ENCODE measurements around the gene RET. TPM values are rescaled to one million over a fixed set of nuclear protein-coding genes. Genes with fewer than 3 reads are reported as not detected.

Gene RET
- total RNA-seq, 1 donor from 2014 or later = 0.94 TPM

DNA sequence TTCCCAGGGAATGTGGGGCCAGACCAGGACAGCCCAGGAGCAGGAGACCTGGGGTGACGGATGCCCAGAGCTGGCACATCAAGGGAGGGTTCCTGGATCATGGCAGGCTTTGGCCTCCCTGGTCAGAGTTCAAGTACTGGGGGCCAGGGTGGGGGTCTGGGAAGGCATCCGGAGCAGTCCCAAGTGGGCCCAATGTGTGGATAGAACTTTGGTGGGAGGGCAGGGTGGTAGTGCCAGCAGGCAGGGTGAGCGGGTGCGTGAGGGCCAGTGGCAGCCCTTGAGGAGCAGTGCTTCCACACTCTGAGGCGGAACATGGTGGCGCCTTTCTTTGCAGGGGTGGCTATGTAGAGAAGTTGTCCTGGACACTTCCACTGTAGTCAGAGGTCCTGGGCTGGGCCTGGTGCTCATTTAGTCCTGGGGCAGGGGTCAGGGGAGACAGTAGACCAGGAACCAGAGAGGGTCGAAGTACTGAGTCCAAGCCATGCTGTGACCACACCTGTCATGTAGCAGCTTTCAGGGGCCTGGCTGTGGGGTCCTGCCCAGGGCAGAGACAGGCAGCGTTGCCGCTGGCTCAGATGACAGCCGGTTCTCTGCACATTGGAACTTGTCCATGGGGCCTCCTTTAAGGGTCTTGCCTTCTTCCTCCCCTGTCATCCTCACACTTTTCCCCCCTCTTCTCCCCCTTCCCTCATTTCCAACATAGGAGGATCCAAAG, 39.2 kb downstream of the RET start:
- intact Hi-C loops (cut with DNase I) = no loop called here
- peak; percentile 60 for DNase-seq (ENCODE audit: low spot score)

DNA sequence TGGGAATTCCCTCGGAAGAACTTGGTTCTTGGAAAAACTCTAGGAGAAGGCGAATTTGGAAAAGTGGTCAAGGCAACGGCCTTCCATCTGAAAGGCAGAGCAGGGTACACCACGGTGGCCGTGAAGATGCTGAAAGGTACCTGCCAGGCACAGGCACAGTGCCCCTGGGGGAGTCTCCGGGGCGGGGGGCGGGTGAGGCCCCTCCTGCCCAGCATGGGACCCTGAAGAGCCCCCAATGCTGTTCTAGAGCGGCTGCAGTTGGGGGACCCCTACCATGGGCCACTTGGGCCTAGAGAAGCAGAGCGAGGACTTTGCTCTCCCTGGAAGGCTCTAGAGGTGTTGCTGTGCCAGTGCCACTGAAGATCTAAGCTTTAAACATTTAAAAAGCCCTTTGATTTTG, 39.7 kb downstream of the RET start:
- no peak for DNase-seq (ENCODE audit: low spot score)
- intact Hi-C loops (cut with DNase I) = no loop called here

DNA sequence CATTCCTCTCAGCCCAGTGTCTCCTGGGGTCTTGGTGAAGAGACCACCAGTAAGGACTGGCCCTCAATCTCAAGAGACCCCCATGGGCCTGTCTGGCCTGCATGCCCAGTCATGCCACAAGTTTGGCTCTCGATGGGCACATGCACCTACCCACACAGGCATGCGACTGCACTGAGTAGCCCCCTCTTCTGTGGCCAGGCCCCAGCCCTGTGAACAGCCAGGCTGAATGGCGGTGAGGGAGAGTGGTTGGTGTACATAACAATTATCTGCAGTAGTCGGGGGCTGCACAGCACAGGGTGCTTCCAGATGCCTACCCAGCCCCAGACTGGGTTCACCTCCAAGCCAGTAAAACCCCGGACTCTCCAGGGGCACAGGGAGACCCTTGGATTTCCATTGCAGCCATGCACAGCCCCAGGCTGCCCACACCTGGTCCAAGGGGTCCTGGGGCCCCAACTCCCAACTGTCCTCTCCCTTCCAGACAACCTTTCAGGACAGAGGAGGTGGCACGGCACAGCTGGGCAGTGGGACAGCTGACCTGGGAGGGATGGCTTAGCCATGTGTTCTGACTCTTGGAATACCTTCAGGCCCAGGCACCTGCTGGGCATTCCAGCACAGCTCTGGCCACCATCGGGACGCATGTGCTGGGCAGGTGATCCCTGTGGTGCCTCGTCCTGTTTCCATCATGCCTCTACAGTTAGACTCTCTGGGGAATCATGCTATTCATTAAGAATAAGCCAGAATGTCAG, 40.3 kb downstream of the RET start:
- intact Hi-C loops (cut with DNase I) = no loop called here
- peak; percentile 65 for DNase-seq (ENCODE audit: low spot score)

DNA sequence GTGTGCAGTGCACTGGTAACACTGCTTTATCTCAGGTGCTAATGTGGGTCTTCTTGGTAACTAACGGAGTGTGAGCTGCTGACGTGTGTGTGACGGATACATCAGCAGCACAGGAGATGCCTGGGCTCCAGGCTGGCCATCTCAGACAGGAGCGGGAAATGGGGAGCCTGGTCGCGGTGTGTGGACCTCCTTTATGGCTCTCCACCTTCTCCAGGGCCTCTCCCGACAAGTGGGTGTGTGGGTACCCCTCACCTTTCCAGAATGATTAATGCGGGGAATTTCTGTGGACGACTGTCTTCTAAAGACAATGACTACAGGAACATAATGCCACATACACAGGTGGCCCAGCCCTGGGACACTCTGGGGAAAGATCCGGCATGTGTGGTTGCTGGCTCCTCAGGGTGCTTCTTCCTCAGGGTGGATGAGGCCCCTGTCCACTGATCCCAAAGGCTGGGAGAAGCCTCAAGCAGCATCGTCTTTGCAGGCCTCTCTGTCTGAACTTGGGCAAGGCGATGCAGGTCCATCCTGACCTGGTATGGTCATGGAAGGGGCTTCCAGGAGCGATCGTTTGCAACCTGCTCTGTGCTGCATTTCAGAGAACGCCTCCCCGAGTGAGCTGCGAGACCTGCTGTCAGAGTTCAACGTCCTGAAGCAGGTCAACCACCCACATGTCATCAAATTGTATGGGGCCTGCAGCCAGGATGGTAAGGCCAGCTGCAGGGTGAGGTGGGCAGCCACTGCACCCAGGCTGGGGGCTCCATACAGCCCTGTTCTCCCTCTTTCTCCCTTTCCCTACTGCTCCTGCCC, 41.1 kb downstream of the RET start:
- no peak for DNase-seq (ENCODE audit: low spot score)
- intact Hi-C loops (cut with DNase I) = no loop called here

DNA sequence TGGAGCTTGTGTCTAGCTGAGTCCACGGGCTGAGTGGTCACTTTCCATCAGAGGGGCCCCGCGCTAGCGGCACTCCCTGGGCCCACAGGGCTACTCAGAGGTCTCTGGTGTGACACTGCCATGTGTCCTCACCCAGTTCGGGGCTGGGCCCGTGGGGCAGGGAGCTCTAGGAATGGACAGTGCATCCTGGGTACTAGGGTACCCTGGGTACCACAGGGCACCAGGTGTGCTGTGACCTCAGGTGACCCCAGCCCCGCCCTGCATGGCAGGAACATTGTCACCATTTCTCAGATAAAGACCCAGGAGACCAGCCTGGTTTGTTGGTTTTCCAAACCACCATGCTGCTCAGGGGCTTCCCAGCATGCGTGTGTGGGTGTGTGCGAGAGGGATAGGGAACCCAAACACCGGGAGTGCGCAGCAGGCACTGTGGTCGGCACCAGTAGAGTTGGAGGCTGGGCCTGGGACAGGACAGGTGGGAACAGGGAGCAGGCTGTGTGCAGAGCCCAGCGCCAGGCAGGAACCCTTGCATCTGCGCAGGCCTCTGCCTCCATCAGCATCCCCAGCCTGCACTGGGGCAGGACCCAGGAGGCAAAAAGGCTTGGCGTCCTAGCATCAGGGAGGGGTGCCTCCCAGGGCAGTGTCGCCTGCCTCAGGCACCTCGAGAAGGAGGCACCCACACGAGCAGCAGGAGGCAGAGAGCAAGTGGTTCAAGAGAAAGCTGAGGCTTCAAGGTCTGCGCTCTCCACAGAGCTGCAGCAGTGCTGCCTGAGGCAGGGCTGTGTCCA, 42.0 kb downstream of the RET start:
- peak; percentile 74 for DNase-seq (ENCODE audit: low spot score)
- intact Hi-C loops (cut with DNase I) = no loop called here

DNA sequence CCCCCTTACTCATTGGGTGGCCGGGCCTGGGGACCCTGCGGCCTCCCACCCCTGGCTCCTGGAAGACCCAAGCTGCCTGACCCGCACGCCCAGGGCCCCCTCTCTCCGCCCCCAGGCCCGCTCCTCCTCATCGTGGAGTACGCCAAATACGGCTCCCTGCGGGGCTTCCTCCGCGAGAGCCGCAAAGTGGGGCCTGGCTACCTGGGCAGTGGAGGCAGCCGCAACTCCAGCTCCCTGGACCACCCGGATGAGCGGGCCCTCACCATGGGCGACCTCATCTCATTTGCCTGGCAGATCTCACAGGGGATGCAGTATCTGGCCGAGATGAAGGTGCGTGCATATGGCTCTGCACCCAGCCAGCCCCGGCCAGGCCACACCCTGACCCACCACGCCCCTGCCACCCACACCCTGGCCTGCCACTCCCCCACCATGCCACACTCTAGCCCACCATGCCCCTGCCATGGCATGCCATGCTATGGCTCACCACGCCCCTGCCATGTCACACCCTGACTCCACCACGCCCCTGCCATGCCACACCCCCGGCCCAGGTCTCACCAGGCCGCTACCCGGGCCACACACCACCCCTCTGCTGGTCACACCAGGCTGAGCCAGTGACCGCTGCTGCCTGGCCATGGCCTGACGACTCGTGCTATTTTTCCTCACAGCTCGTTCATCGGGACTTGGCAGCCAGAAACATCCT, 42.7 kb downstream of the RET start:
- DNase-seq (ENCODE audit: low spot score) = peak; percentile 71
- intact Hi-C loops (cut with DNase I) = no loop called here

DNA sequence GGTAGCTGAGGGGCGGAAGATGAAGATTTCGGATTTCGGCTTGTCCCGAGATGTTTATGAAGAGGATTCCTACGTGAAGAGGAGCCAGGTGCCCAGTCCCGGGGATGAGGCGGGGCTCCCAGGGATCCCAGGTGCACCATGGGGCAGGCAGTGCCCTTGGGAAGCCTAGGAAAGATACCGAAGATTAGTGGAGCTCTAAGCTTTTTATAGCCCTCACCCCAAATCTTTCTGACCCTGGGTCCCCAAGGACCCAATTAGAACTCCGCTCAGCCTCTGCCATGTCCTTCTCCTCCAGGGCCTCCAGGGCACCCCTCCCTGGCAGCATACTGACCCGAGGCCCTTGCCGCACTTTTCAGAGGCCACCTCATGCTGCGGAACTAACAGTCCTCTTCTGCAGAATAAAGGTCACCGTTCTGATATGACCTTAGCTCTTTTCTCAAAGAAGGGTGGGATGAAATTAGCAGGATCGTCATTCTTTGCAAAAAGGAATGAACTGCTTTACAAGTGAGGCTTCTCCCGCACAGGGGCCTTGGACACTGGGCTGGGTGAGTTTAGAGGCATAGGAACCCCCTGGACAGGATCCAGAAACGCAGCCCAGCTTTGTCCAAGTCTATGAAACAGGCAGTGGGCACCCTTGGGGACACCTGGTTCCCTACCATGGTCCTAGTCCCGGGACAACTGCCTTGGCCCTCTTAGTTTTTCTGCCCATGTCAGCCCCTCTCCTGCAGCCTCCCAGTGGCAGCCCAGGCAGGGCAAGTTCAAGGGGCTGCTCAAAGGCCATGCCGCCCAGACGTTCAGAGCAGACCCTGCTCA, 43.5 kb downstream of the RET start:
- intact Hi-C loops (cut with DNase I) = no loop called here
- DNase-seq (ENCODE audit: low spot score) = peak; percentile 44

DNA sequence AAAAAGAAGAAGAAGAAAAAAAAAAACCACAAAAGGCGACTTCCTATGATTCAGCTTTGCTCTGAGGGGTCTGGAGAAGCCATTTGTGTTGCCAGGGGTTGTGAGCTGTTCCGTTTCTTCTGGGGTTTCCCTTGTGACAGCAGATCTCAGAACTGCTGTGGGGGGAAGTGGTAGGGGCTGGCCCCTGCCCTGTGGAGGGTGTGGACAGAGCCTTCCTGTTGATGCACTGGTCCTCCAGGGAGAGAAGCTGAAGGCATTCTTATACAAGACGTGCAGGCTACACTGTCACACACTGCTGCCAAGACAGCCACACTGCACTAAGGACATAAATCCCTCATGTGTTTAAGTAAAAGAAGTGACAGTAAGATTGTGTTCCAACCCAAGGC, 44.1 kb downstream of the RET start:
- intact Hi-C loops (cut with DNase I) = no loop called here
- peak; percentile 80 for DNase-seq (ENCODE audit: low spot score)

DNA sequence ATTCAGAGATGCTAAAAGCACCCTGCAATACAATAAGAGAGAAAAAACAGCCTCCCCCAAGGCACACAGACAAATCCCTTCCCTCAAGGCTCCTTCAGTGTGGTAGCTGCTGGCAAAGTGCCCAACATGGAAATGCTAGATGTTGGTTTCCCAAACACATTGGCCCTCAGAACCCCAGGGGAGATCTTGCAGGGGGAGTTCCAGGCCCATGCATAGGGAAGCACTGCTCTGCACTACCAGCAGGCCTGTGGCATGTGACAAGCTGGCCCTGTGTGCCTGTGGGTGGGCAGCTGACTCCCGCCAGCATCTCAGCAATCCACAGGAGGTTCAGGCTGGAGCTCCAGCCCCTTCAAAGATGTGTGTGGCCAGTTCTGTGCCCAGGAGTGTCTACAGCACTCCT, 44.6 kb downstream of the RET start:
- intact Hi-C loops (cut with DNase I) = no loop called here
- DNase-seq (ENCODE audit: low spot score) = peak; percentile 58

DNA sequence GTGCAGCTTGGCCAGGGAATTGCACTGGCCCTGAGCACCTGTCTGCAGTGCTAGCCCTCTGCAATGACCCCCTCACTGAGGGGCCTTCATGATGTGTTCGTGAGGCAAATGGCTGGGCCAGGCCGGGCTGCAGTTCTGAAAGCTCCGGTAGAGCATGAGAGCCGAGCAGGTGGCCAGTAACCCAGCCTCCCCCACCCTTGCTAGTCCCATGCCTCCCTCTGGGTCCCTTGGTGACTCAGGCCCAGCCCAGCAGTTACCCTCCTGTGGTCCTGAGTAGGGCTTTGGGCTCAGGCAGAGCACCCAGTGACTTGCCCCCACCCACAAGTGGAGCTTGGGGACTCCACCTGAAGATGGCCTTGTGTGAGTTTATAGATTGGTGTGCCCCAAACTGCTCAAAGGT, 45.2 kb downstream of the RET start:
- DNase-seq (ENCODE audit: low spot score) = peak; percentile 39
- intact Hi-C loops (cut with DNase I) = no loop called here

DNA sequence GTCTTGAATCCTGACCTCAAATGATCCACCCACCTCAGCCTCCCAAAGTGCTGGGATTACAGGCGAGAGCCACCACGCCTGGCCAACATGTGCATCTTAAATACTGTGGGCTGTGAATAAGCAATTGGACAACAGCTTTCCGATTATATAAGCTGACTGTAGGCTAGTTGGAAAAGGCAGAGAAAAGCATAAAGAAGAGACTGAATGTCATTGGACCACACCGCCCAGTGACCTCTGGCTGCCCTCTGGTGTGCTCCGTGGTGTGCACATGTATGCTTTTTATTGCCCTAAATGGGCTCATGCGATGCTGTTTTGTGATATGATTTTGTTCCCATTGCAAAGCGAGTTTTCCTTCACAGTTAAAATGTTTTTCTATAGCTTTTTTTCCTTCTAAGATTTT, 46.0 kb downstream of the RET start:
- DNase-seq (ENCODE audit: low spot score) = no peak
- intact Hi-C loops (cut with DNase I) = no loop called here

DNA sequence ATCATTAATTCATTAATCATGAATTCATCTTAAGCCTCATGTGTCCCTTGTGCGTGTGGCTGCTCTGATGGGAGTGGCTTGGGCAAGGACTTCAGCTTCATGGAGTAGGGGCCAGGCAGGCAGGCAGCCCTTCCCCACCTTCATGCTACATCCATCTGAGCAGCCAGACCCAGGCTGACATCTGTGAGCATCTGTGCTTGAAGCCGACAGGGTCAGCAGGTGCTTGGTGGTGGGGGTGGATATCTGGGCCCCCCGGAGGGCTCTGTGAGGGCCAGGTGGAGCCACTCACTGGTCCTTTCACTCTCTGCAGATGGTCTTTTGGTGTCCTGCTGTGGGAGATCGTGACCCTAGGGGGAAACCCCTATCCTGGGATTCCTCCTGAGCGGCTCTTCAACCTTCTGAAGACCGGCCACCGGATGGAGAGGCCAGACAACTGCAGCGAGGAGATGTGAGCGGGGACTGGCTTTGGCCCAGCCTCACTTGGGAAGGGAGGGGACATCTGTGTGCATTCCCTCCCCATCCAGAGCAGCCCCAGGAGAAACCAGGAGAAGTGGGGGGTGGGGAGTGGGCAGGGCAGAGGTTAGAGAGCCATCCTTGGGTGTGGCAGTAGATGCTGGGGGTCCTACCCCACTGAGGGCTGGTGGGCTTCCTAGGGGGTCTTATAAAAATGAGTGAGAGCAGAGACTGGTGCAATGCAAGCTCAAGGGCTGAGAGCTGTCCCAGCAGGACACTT, 46.7 kb downstream of the RET start:
- intact Hi-C loops (cut with DNase I) = no loop called here
- DNase-seq (ENCODE audit: low spot score) = peak; percentile 46

DNA sequence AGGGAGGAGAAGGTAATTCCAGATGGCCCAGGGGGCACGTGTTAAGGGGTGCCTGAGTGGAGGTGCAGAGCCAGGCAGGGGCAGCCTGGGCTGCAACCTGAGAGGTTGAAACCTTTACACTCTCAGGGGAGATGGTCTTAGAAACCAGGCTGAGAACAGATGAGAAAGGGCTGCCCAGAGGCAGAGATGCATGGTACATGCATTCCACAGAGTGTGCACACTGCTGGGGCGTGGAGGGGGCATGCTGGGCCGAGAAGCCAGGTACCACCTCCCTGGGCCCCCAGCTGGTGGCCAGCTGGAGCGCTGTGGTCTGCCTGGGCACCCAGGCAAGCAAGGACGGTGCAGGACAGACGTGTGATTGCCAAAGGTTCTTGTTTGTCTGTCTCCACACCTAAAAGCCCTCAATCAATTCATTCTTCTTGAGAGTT, 47.2 kb downstream of the RET start:
- no peak for DNase-seq (ENCODE audit: low spot score)
- intact Hi-C loops (cut with DNase I) = no loop called here

DNA sequence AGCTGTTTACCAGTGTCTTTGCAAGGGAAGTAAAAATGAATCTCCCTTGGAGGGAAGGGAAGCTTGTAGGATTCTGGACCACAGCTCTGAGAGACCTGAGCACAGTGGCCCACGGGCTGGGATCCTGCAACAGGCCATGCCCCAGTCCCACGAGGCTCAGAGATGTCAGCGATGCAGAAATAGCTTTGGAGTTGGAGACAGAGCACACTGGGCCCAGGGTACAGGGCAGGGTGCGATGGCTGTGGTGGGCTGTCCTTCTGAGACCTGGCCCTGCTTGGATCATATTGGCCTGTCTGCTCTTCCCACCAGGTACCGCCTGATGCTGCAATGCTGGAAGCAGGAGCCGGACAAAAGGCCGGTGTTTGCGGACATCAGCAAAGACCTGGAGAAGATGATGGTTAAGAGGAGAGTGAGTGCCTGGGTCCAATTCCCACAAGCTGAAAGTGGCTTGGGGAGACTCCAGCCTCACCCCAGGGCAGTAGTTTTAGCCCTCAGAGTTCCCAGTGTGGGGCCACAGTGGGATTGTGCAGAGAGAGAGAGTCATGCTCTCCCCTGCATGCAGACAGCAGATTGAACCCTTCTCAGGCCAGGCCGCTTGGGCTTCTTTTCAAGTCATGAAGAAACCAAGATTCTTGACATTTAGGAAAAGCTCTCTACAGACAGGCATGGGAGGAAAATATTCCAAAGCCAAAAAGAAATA, 47.9 kb downstream of the RET start:
- DNase-seq (ENCODE audit: low spot score) = peak; percentile 51
- intact Hi-C loops (cut with DNase I) = no loop called here

DNA sequence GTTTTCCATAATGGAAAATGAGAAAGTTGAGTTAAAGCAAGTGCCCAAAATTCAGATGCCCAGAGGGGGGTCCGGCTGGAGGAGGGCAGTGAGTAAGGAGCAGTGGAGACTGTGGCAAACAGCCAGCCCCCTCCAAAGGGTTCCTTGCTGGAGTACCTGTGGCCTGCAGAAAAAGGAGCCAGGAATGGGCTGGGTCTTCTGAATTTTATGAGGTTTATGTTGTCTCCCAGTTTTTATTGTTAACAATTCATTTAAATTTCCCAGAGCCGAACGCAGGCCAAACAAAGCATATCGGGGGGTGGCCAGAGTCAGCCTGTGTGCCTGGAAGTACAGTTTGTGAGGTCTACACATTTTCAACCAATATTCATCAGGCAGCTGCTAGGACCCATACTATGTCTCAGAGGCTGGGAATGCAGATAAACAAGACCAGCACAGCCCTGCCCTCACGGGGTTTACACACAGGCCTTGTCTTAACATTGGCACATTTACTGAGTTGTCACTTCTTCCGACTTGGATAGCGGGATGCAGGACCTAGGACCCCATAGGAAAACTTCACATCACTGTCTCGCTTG, 48.5 kb downstream of the RET start:
- DNase-seq (ENCODE audit: low spot score) = peak; percentile 41
- intact Hi-C loops (cut with DNase I) = no loop called here

DNA sequence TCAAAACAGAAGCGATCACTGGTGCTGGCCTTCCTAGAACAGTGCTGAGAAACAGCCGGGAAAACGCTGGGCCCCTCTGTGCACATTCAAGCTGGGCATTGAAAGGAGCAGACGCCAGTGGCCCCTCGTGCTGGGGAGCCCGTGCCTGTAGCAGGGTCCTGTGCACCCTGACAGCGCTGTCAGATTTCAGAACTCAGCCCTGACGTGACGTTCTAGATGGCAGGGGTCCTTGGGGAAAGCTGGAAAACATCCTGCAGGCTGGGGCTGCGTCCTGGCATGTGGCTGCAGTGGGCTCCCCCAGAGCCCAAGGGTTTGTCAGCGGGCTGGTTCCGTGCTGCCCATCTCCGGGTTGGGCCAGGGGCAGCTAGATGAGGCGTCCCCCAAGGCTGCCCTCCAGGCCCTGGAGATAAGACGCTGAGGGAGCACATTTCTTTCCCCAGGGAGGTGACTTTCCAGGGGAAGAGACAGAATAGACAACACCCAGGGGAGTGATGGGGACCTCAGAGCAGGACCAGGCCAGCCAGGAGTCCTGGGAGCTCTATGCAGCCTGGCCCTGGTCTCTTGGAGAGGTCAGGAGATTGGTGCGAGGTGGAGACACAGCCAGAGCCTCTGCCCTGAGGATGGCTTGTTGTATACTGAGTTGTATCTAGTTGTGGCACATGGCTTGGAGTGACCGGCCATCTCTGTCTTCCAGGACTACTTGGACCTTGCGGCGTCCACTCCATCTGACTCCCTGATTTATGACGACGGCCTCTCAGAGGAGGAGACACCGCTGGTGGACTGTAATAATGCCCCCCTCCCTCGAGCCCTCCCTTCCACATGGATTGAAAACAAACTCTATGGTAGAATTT, 49.2 kb downstream of the RET start:
- peak; percentile 71 for DNase-seq (ENCODE audit: low spot score)

More for the DNA sequence above, 49.2 kb downstream of the RET start:
- intact Hi-C loops (cut with DNase I) = no loop called here
